Measurements from ENCODE around the gene CFAP299. TPM values are rescaled to one million over a fixed set of nuclear protein-coding genes. Genes with fewer than 3 reads are reported as not detected.
A peak's percentile ranks its signal among the peaks of the same experiment; 100 is the strongest.

Gene CFAP299
- total and polyA plus RNA-seq, 9 of the 15 experiments (the other 6 are each of a cell fraction or from before 2014, with no cell fraction given): 0.09 to 3.0 (median 0.76) TPM

DNA sequence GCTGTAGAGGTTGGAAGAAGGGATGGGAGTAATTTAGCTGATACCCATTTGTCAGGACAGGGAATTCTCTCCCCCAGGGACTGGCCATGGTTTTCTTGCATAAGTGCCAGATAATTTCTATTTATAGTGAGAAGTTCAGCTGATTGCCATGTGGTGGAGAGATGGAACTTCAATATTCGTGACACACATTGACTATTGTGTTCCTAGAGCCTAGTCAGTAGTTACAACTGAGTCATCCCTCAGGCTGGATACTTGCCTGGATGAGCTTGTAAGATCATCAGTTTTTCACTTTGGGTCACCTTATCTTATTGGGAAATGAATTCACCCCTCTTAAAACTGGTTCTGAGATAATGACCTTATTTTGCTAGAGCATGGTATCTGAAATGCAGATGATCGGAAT, 32.2 kb downstream of the CFAP299 start:
- H3K9ac ChIP-seq (ENCODE audit: insufficient read depth in 1 of 2, low read depth in 2 of 2, low read length in 2 of 2): no peak overlapping the region
- FAIRE-seq (no peak), ATAC-seq (no peak), DNase-seq (ENCODE audit: extremely low read depth in 1 of 4, low spot score in 3 of 4) (no peak)
- POLR2A ChIA-PET: interaction anchor here (0.7 kb wide), 1 partner anchor 945 kb away, joined by 3 read pairs; no protein-coding TSS in a partner anchor
- H2AFZ ChIP-seq (ENCODE audit: low read depth, low read length): no peak overlapping the region
- in situ Hi-C loops (cut with MboI) (loop anchor here (10.0 to 25.0 kb wide), 2 partner anchors 420 to 987 kb away; no protein-coding TSS in a partner anchor), intact Hi-C loops (cut with micrococcal nuclease) (loop anchor here (10.0 kb wide), 2 partner anchors 117 to 197 kb away; no protein-coding TSS in a partner anchor)
- no peaks in the 10 kb centered on the region for H3K4me1 ChIP-seq (replicated peaks in 1 of 2; ENCODE audit: control insufficient read depth in 2 of 2, insufficient read depth in 2 of 2, low read length in 2 of 2)
- no peaks in the 10 kb centered on the region for H3K9me3 ChIP-seq (replicated peaks; ENCODE audit: control insufficient read depth, insufficient read depth, low read depth, low read length)
- no peak overlapping the region for H3K27ac ChIP-seq (ENCODE audit: extremely low read depth, low read depth, low read length)
- TF ChIP-seq ZNF165 (CRISPR knock-in tag; IDR thresholded peaks at IDR 0.05; ENCODE audit: borderline replicate concordance) (no peak), RAD21 (CRISPR knock-in tag; conservative IDR thresholded peaks at IDR 0.05 in 1 of 2, IDR thresholded peaks at IDR 0.05 in 1 of 2) (peak in 1 of 2 experiments; percentile 13; a peak in 1 of 4 replicates), TGIF2 (CRISPR knock-in tag; IDR thresholded peaks at IDR 0.05) (no peak)
- H4K20me1 ChIP-seq (replicated peaks; ENCODE audit: control insufficient read depth, insufficient read depth, low read length): no peaks in the 10 kb centered on the region
- H3K4me2 ChIP-seq (ENCODE audit: insufficient read depth, low read length): no peak overlapping the region
- H3K27me3 ChIP-seq (ENCODE audit: control insufficient read depth in 2 of 2, insufficient read depth in 2 of 2, low read length in 2 of 2): no peaks in the 10 kb centered on the region
- no TSS peak for BruUV-seq (replicated peaks)
- no peaks in the 10 kb centered on the region for H3K36me3 ChIP-seq (ENCODE audit: control insufficient read depth, insufficient read depth, low read length)
- WGBS (ENCODE audit: insufficient coverage, low coverage, missing lambda C conversion rate): 2% methylated on average over 2 of the region's 2 CpGs
- H3K9me1 ChIP-seq (ENCODE audit: control insufficient read depth, insufficient read depth, low read length): no peaks in the 10 kb centered on the region
- CTCF ChIA-PET (ENCODE audit: low intra/inter-chr PET ratio): no interaction called here
- H3K4me3 ChIP-seq: no peak overlapping the region
- H3K79me2 ChIP-seq (ENCODE audit: control insufficient read depth, insufficient read depth, low read length): no peaks in the 10 kb centered on the region

DNA sequence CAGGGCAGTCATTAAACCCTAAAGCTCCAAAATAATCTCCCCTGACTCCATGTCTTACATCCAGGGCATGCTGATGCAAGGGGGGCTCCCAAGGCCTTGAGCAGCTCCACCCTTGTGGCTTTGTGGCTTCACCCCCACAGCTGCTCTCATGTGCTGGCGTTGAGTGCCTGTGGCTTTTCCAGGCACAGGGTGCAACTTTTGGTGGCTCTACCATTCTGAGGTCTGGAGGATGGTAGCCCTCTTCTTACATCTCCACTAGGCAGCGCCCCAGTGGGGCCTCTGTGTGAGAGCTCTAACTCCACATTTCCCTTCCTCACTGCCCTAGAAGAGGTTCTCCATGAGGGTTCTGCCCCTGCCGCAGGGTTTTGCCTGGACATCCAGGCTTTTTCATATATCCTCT, 35.1 kb downstream of the CFAP299 start:
- WGBS (ENCODE audit: insufficient coverage, low coverage, missing lambda C conversion rate): 0% methylated on average over 3 of the region's 3 CpGs
- CTCF ChIA-PET (ENCODE audit: low intra/inter-chr PET ratio): no interaction called here
- in situ Hi-C loops (cut with MboI): loop anchor here (25.0 kb wide), 1 partner anchor 417 kb away; no protein-coding TSS in a partner anchor

More for the DNA sequence above, 35.1 kb downstream of the CFAP299 start:
- no peaks in the 10 kb centered on the region for H3K79me2 ChIP-seq (ENCODE audit: control insufficient read depth, insufficient read depth, low read length)
- no peaks in the 10 kb centered on the region for H3K36me3 ChIP-seq (ENCODE audit: control insufficient read depth, insufficient read depth, low read length)
- BruUV-seq (replicated peaks): no TSS peak
- POLR2A ChIA-PET: no interaction called here
- FAIRE-seq (no peak), ATAC-seq (no peak), DNase-seq (ENCODE audit: extremely low read depth in 1 of 4, low spot score in 3 of 4) (no peak)
- H3K4me2 ChIP-seq (ENCODE audit: insufficient read depth, low read length): no peak overlapping the region
- H3K4me3 ChIP-seq: no peak overlapping the region
- peaks cover 0 to 7% of the 10 kb centered on the region in 2 experiments; a peak in 3 of 5 replicates for H3K4me1 ChIP-seq (replicated peaks in 1 of 2; ENCODE audit: control insufficient read depth in 2 of 2, insufficient read depth in 2 of 2, low read length in 2 of 2)
- TF ChIP-seq SRSF9 (IDR thresholded peaks at IDR 0.05; ENCODE audit: borderline replicate concordance, low read depth, low read length) (no peak), ZNF175 (CRISPR knock-in tag; IDR thresholded peaks at IDR 0.05; ENCODE audit: low read depth) (no peak), SP2 (IDR thresholded peaks at IDR 0.05; ENCODE audit: extremely low read depth, low read depth, low read length, poor library complexity, severe bottlenecking) (no peak)
- TF ChIP-seq, protein P1, sequence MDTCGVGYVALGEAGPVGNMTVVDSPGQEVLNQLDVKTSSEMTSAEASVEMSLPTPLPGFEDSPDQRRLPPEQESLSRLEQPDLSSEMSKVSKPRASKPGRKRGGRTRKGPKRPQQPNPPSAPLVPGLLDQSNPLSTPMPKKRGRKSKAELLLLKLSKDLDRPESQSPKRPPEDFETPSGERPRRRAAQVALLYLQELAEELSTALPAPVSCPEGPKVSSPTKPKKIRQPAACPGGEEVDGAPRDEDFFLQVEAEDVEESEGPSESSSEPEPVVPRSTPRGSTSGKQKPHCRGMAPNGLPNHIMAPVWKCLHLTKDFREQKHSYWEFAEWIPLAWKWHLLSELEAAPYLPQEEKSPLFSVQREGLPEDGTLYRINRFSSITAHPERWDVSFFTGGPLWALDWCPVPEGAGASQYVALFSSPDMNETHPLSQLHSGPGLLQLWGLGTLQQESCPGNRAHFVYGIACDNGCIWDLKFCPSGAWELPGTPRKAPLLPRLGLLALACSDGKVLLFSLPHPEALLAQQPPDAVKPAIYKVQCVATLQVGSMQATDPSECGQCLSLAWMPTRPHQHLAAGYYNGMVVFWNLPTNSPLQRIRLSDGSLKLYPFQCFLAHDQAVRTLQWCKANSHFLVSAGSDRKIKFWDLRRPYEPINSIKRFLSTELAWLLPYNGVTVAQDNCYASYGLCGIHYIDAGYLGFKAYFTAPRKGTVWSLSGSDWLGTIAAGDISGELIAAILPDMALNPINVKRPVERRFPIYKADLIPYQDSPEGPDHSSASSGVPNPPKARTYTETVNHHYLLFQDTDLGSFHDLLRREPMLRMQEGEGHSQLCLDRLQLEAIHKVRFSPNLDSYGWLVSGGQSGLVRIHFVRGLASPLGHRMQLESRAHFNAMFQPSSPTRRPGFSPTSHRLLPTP (IDR thresholded peaks at IDR 0.05; ENCODE audit: borderline replicate concordance, extremely low read depth, insufficient read length): no peak
- intact Hi-C loops (cut with micrococcal nuclease): no loop called here
- H3K27me3 ChIP-seq (ENCODE audit: control insufficient read depth in 2 of 2, insufficient read depth in 2 of 2, low read length in 2 of 2): no peaks in the 10 kb centered on the region
- H2AFZ ChIP-seq (ENCODE audit: low read depth, low read length): no peak overlapping the region
- no peaks in the 10 kb centered on the region for H3K9me3 ChIP-seq (replicated peaks; ENCODE audit: control insufficient read depth, insufficient read depth, low read depth, low read length)
- H3K9me1 ChIP-seq (ENCODE audit: control insufficient read depth, insufficient read depth, low read length): no peaks in the 10 kb centered on the region
- H3K27ac ChIP-seq (ENCODE audit: extremely low read depth, low read depth, low read length): no peak overlapping the region
- H4K20me1 ChIP-seq (replicated peaks; ENCODE audit: control insufficient read depth, insufficient read depth, low read length): no peaks in the 10 kb centered on the region
- H3K9ac ChIP-seq (ENCODE audit: insufficient read depth in 1 of 2, low read depth in 2 of 2, low read length in 2 of 2): no peak overlapping the region

Data from K562 (cell line).